Vagina (tissue), 2 donors: Measurements from ENCODE around the gene HFE. TPM values are rescaled to one million over a fixed set of nuclear protein-coding genes. Genes with fewer than 3 reads are reported as not detected.

ENCODE experiments used
- DNase-seq, 2 donors: peaks; one replicate each; pipeline ENCODE4 v3.0.0-alpha.2; 2017; ENCODE audit errors: extremely low spot score in 2 of 2
- H3K27ac ChIP-seq: fragments of 200-600 bp; sonication (generic); one replicate; pipeline ENCODE4 v1.5.1; 2019
- H3K27me3 ChIP-seq: fragments of 200-600 bp; sonication (generic); one replicate; pipeline ENCODE4 v1.5.1; 2019
- H3K36me3 ChIP-seq, 2 donors: fragments of 200-600 bp; sonication (generic); one replicate each; pipeline ENCODE4 v1.5.1; 2017 to 2019
- H3K4me1 ChIP-seq: fragments of 200-600 bp; sonication (generic); one replicate; pipeline ENCODE4 v1.5.1; 2019
- H3K4me3 ChIP-seq, 2 donors: fragments of 200-600 bp; sonication (generic); 1 replicate in 1 of 2; 2 replicates in 1 of 2; pipeline ENCODE4 v1.5.1; 2016 to 2019
- H3K9me3 ChIP-seq: fragments of 200-600 bp; sonication (generic); one replicate; pipeline ENCODE4 v1.5.1; 2019
- POLR2A ChIP-seq, 2 donors: fragments of 450-650 bp; IDR thresholded peaks; one replicate each; pipeline ENCODE4 v1.6.1; 2017; ENCODE audit warnings: antibody characterized with exemption in 2 of 2, mild to moderate bottlenecking in 2 of 2, moderate library complexity in 2 of 2
- POLR2AphosphoS5 ChIP-seq, 2 donors: sonication (generic); formaldehyde crosslinking; IDR thresholded peaks; one replicate each; pipeline ENCODE4 v1.9.0; 2017; ENCODE audit warnings: antibody characterized with exemption in 2 of 2, mild to moderate bottlenecking in 2 of 2, low read depth in 1 of 2; ENCODE audit not compliant: insufficient read depth in 1 of 2
- intact Hi-C: fragments of 100-400 bp; cut with DNase I; formaldehyde crosslinking; loops from one replicate; pipeline ENCODE4 v1.15.1; 2023
- total RNA-seq: library from RNA; depleted of rRNA; stranded (reverse); fragments of >200 nt; gene quantifications from one replicate; pipeline ENCODE4 v1.2.3, GENCODE V29; 2016
- TF ChIP-seq, protein P1 (sequence below), 3 experiments: fragments of 450-650 bp in 2 of 3; fragments of 200-600 bp in 1 of 3; sonication (generic) in 1 of 3; IDR thresholded peaks; one replicate each; pipeline ENCODE4 v1.5.1; 2017 to 2019; ENCODE audit warnings: antibody characterized with exemption in 3 of 3, mild to moderate bottlenecking in 2 of 3, moderate library complexity in 2 of 3

HFE gene, protein sequence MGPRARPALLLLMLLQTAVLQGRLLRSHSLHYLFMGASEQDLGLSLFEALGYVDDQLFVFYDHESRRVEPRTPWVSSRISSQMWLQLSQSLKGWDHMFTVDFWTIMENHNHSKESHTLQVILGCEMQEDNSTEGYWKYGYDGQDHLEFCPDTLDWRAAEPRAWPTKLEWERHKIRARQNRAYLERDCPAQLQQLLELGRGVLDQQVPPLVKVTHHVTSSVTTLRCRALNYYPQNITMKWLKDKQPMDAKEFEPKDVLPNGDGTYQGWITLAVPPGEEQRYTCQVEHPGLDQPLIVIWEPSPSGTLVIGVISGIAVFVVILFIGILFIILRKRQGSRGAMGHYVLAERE
- 7.6 TPM for total RNA-seq

DNA sequence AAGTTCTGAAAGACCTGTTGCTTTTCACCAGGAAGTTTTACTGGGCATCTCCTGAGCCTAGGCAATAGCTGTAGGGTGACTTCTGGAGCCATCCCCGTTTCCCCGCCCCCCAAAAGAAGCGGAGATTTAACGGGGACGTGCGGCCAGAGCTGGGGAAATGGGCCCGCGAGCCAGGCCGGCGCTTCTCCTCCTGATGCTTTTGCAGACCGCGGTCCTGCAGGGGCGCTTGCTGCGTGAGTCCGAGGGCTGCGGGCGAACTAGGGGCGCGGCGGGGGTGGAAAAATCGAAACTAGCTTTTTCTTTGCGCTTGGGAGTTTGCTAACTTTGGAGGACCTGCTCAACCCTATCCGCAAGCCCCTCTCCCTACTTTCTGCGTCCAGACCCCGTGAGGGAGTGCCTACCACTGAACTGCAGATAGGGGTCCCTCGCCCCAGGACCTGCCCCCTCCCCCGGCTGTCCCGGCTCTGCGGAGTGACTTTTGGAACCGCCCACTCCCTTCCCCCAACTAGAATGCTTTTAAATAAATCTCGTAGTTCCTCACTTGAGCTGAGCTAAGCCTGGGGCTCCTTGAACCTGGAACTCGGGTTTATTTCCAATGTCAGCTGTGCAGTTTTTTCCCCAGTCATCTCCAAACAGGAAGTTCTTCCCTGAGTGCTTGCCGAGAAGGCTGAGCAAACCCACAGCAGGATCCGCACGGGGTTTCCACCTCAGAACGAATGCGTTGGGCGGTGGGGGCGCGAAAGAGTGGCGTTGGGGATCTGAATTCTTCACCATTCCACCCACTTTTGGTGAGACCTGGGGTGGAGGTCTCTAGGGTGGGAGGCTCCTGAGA lies at the start of gene HFE:
HFE (plus strand) TSS at position 146 of the 832 bp plus-strand sequence; CDS start at position 158, 12 bp downstream.
- H3K4me1 ChIP-seq = peaks cover 22% of the 10 kb centered on the region
- peak within 1 kb of the TSS; percentile 70 to 80 for H3K4me3 ChIP-seq
- peak in 1 of 2 donors; percentile 63 for TF ChIP-seq POLR2AphosphoS5 (IDR thresholded peaks at IDR 0.05; ENCODE audit: insufficient read depth in 1 of 2, low read depth in 1 of 2)
- TF ChIP-seq POLR2A (IDR thresholded peaks at IDR 0.05) = no peak
- TF ChIP-seq, protein P1, sequence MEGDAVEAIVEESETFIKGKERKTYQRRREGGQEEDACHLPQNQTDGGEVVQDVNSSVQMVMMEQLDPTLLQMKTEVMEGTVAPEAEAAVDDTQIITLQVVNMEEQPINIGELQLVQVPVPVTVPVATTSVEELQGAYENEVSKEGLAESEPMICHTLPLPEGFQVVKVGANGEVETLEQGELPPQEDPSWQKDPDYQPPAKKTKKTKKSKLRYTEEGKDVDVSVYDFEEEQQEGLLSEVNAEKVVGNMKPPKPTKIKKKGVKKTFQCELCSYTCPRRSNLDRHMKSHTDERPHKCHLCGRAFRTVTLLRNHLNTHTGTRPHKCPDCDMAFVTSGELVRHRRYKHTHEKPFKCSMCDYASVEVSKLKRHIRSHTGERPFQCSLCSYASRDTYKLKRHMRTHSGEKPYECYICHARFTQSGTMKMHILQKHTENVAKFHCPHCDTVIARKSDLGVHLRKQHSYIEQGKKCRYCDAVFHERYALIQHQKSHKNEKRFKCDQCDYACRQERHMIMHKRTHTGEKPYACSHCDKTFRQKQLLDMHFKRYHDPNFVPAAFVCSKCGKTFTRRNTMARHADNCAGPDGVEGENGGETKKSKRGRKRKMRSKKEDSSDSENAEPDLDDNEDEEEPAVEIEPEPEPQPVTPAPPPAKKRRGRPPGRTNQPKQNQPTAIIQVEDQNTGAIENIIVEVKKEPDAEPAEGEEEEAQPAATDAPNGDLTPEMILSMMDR (IDR thresholded peaks at IDR 0.05) = no peak
- DNase-seq = no peak
- H3K27me3 ChIP-seq = no peaks in the 10 kb centered on the region
- intact Hi-C loops = no loop called here
- H3K36me3 ChIP-seq = no peaks in the 10 kb centered on the region
- H3K27ac ChIP-seq = peak within 1 kb of the TSS; percentile 93
- H3K9me3 ChIP-seq = no peaks in the 10 kb centered on the region

DNA sequence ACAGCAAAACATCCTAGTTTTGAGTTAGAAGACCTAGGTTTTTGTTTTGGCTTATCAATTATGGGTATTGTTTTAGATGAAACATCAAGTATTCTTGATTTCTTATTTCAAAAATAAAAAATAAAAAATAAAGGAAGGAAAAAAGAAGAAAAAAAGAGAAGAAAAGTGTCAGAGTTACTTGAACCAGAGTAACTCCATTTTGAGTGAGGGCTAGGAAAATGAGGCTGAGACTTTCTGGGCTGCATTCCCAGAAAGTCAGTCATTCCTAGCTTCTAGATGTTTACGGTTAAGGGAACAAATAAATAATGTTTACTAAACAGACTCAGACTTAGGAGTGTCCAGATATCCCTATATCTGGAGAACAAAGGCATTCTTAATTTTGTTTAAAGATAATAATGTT lies 45.3 kb upstream of the HFE start:
- peaks cover 6% of the 10 kb centered on the region for H3K4me1 ChIP-seq
- no peak for TF ChIP-seq POLR2AphosphoS5 (IDR thresholded peaks at IDR 0.05; ENCODE audit: insufficient read depth in 1 of 2, low read depth in 1 of 2)
- TF ChIP-seq POLR2A (IDR thresholded peaks at IDR 0.05) = no peak
- TF ChIP-seq, protein P1 (IDR thresholded peaks at IDR 0.05) = no peak
- H3K27me3 ChIP-seq = no peaks in the 10 kb centered on the region
- no peak for DNase-seq
- no peaks in the 10 kb centered on the region for H3K36me3 ChIP-seq
- H3K27ac ChIP-seq = no peak overlapping the region
- H3K9me3 ChIP-seq = no peaks in the 10 kb centered on the region
- no peak overlapping the region for H3K4me3 ChIP-seq
- intact Hi-C loops = loop anchor here (5.0 kb wide), 1 partner anchor 155 kb away; a partner anchor contains a TSS

DNA sequence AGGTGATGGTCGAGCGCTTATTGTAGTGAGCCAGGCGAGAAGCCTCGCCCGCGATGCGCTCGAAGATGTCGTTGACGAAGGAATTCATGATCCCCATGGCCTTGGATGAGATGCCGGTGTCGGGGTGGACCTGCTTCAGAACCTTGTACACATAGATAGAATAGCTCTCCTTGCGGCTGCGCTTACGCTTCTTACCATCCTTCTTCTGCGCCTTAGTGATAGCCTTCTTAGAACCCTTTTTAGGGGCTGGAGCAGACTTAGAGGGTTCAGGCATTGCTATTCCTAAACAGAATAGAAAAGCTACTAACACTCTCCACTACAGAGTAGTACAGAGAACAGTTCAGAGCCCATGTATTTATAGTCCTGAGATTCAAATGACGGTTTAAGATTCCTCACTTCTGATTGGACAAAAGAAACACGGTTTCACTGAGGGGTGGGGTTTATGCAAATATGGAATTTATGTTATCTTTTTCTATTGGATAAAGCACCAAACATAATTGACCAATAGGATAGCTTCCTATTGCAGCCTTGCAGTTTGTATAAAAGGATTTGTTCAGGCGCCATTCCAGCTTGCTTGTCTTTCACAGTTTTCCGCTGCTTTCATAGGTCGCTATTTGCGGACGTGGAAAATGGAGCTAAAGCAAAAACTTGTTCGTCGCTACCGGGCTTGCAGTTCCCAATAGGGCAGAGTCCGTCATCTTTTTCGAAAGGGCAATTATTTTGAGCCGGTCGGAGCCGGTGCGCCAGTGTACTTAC lies 43.7 kb upstream of the HFE start:
- H3K4me1 ChIP-seq = peaks cover 6% of the 10 kb centered on the region
- peak overlapping the region; percentile 87 for H3K27ac ChIP-seq
- intact Hi-C loops = loop anchor here (5.0 kb wide), 1 partner anchor 154 kb away; a partner anchor contains a TSS
- peak in 1 of 2 donors; percentile 96 for DNase-seq
- H3K9me3 ChIP-seq = no peaks in the 10 kb centered on the region
- H3K36me3 ChIP-seq = no peaks in the 10 kb centered on the region
- H3K4me3 ChIP-seq = peak overlapping the region; percentile 44 to 61
- H3K27me3 ChIP-seq = no peaks in the 10 kb centered on the region
- TF ChIP-seq, protein P1 (IDR thresholded peaks at IDR 0.05) = no peak
- TF ChIP-seq POLR2A (IDR thresholded peaks at IDR 0.05) (peak in 1 of 2 donors; percentile 98), POLR2AphosphoS5 (IDR thresholded peaks at IDR 0.05; ENCODE audit: insufficient read depth in 1 of 2, low read depth in 1 of 2) (peak; percentile 91 to 97)

DNA sequence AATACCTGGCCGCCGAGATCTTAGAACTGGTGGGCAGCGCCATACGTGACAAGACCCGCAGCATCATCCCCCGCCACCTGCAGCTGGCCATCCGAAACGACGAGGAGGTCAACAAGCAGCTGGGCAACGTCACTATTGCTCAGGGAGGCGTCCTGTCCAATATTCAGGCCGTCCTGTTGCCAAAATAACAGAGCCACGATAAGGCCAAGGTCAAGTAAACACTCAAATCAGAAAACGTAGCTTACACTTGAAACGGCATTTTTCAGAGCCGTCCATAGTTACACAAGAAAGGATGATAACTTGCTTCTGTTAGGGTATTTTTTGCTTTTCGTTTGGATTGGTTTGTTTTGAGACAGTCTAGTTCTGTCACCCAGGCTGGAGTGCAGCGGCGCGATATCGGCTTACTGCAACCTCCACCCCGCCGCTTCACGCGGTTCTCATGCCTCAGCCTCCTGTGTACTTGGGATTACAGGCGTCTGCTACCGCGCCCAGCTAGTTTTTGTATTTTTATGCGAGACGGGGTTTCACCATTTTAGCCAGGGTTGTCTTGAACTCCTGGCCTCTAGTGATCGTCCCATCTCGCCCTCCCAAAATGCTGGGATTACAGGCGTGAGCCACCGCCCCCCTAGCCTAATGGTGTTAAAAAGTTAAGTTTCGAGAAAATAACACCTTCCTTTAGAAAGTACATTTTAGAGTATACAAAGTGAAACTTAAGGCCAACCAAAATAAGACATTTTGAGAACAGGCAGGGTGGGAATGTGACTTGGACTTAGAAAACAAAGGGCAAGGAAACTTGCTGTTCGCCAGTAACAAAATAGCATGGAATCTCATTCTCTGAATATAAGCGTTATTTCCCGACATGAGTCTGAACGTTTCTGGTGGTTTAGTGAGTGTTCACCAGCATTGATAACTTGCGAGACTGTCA lies 42.8 kb upstream of the HFE start:
- H3K9me3 ChIP-seq = no peaks in the 10 kb centered on the region
- no peaks in the 10 kb centered on the region for H3K36me3 ChIP-seq
- TF ChIP-seq, protein P1 (IDR thresholded peaks at IDR 0.05) = no peak
- peak in 1 of 2 donors; percentile 54 for TF ChIP-seq POLR2AphosphoS5 (IDR thresholded peaks at IDR 0.05; ENCODE audit: insufficient read depth in 1 of 2, low read depth in 1 of 2)
- no peak for TF ChIP-seq POLR2A (IDR thresholded peaks at IDR 0.05)
- peak overlapping the region; percentile 44 to 61 for H3K4me3 ChIP-seq
- no peak for DNase-seq
- peaks cover 6% of the 10 kb centered on the region for H3K4me1 ChIP-seq
- H3K27me3 ChIP-seq = no peaks in the 10 kb centered on the region
- intact Hi-C loops = loop anchor here (5.0 kb wide), 1 partner anchor 153 kb away; a partner anchor contains a TSS
- H3K27ac ChIP-seq = peak overlapping the region; percentile 87
